ENCODE measurements around the gene SEC11A. TPM values are rescaled to one million over a fixed set of nuclear protein-coding genes. Genes with fewer than 3 reads are reported as not detected.
A peak's percentile ranks its signal among the peaks of the same experiment; 100 is the strongest.

SEC11A gene
- total and polyA plus RNA-seq, 2 donors (not counting 1 experiment from before 2014, with no cell fraction given) = 23.1 to 78.0 TPM

DNA sequence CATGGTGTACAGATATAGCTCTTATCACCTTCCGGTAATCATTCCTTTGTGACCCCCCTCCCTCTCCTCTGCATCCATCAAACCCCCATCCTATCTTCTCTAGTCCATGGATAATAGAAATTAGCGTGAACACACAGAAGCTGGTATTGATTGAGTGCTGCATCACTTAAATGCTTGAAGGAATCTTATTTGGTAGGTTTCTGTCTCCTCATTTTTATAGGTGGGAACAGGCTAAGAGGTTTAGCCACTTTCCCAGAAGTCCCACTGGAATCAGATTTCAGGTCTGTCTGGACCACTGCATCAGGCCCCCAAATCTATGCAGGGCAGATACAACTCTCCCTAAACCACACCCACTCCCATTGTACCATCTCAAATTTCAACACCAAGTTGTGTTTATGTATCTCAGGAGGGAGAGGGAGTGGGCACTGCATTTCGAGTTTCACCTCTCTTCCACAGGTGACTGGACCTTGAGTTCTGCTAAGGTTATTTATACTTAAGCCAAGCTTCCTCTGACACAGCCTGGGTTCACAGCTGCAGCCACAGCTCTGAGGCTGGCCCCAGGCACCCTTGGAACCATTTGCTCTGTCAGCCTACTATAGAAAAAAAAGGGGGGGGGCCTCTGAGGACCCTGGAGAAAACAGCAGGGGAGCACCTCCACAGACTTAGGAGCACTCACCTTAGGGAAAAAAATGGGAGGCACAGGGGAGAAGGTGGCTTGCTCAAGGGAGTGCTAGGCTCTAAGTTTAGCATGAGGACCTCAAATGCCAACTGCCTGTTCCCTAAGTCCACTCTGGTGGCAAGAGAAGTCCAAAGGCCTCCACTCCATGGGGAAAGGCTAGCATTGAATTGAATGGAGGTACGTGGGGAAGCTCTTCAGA is 55.8 kb downstream of the SEC11A start:
- no peak overlapping the region for H3K9ac ChIP-seq (ENCODE audit: low read length)
- H3K27ac ChIP-seq (ENCODE audit: low read length in 2 of 2) = no peak overlapping the region
- no peaks in the 10 kb centered on the region for H3K79me2 ChIP-seq (ENCODE audit: control insufficient read depth, insufficient read depth, low read length)
- no peak overlapping the region for H2AFZ ChIP-seq (ENCODE audit: insufficient read depth, low read depth, low read length, poor library complexity, severe bottlenecking)
- H3K27me3 Mint-ChIP-seq = no peaks in the 10 kb centered on the region
- H3K4me1 ChIP-seq (ENCODE audit: control insufficient read depth in 2 of 2, insufficient read depth in 2 of 2, low read length in 2 of 2) = peaks cover 13 to 17% of the 10 kb centered on the region in 2 donors
- WGBS (ENCODE audit: insufficient coverage) = no CpG with 5 or more reads among the region's 4 CpGs
- no peak overlapping the region for H3K4me3 ChIP-seq (ENCODE audit: control extremely low read depth in 1 of 5, extremely low read depth in 1 of 5, insufficient read depth in 1 of 5, low read depth in 2 of 5, low read length in 4 of 5)
- H3K4me1 Mint-ChIP-seq = peaks cover 22% of the 10 kb centered on the region
- no peak overlapping the region for H3K4me2 ChIP-seq (replicated peaks; ENCODE audit: low read depth, low read length, poor library complexity, severe bottlenecking)
- H3K9me3 ChIP-seq (ENCODE audit: control extremely low read depth in 1 of 3, control insufficient read depth in 2 of 3, insufficient read depth in 1 of 3, low read length in 2 of 3) = no peaks in the 10 kb centered on the region
- POLR2A ChIA-PET = no interaction called here
- H3K4me3 Mint-ChIP-seq = peak overlapping the region; percentile 41
- peaks cover 0 to 4% of the 10 kb centered on the region in 2 experiments for H3K36me3 ChIP-seq (replicated peaks in 1 of 2; ENCODE audit: control extremely low read depth in 1 of 2, control insufficient read depth in 1 of 2, extremely low read depth in 1 of 2, insufficient read depth in 2 of 2, low read length in 1 of 2)
- H3K27ac Mint-ChIP-seq = peak overlapping the region; percentile 15
- H4K20me1 ChIP-seq (ENCODE audit: control insufficient read depth, insufficient read depth, low read length, poor library complexity, severe bottlenecking) = no peaks in the 10 kb centered on the region
- CTCF ChIA-PET = interaction anchor here (0.9 to 3.7 kb wide), 6 partner anchors 26 to 90 kb away, joined by 3 to 17 read pairs (median 4); no protein-coding TSS in a partner anchor
- ATAC-seq (ENCODE audit: low read depth) (no peak), DNase-seq (no peak)
- H3K9me3 Mint-ChIP-seq (ENCODE audit: insufficient read depth) = no peaks in the 10 kb centered on the region
- no peaks in the 10 kb centered on the region for H3K27me3 ChIP-seq (replicated peaks in 1 of 4; ENCODE audit: control extremely low read depth in 1 of 4, control insufficient read depth in 3 of 4, insufficient read depth in 4 of 4, low read length in 3 of 4)
- TF ChIP-seq EZH2 (IDR thresholded peaks at IDR 0.05; ENCODE audit: borderline replicate concordance, insufficient read depth, low read depth, low read length, poor library complexity, severe bottlenecking) = no peak
- intact Hi-C loops (cut with micrococcal nuclease) = no loop called here

- POLR2A ChIA-PET = interaction anchor here (0.7 to 1.6 kb wide), 7 partner anchors 57 to 321 kb away, joined by 3 to 18 read pairs (median 5); partner anchors contain the start of gene SEC11A
- H3K9ac ChIP-seq (ENCODE audit: low read length) = peak overlapping the region; percentile 76
- H3K4me2 ChIP-seq (replicated peaks; ENCODE audit: low read depth, low read length, poor library complexity, severe bottlenecking) = peak overlapping the region; percentile 95
- Mint-ChIP-seq H3K9me3 (ENCODE audit: insufficient read depth) (no peaks in the 10 kb centered on the region), H3K27ac (peak overlapping the region; percentile 87), H3K27me3 (no peaks in the 10 kb centered on the region), H3K4me3 (peak overlapping the region; percentile 83), H3K4me1 (peaks cover 27% of the 10 kb centered on the region)
- no peaks in the 10 kb centered on the region for H3K36me3 ChIP-seq (replicated peaks in 1 of 2; ENCODE audit: control extremely low read depth in 1 of 2, control insufficient read depth in 1 of 2, extremely low read depth in 1 of 2, insufficient read depth in 2 of 2, low read length in 1 of 2)
- H3K79me2 ChIP-seq (ENCODE audit: control insufficient read depth, insufficient read depth, low read length) = peaks cover 2% of the 10 kb centered on the region
- H3K4me3 ChIP-seq (ENCODE audit: control extremely low read depth in 1 of 5, extremely low read depth in 1 of 5, insufficient read depth in 1 of 5, low read depth in 2 of 5, low read length in 4 of 5) = peak overlapping the region; percentile 38 to 86 (median 63)
- no peaks in the 10 kb centered on the region for H4K20me1 ChIP-seq (ENCODE audit: control insufficient read depth, insufficient read depth, low read length, poor library complexity, severe bottlenecking)
- ATAC-seq (ENCODE audit: low read depth) (no peak), DNase-seq (peak; percentile 15)
- CTCF ChIA-PET = interaction anchor here (0.8 to 3.7 kb wide), 14 partner anchors 25 to 352 kb away, joined by 3 to 17 read pairs (median 4); partner anchors contain the start of gene SEC11A
- intact Hi-C loops (cut with micrococcal nuclease) = loop anchor here (1.0 kb wide), 6 partner anchors 28 to 321 kb away; partner anchors contain the start of genes SEC11A and ZNF592
- H2AFZ ChIP-seq (ENCODE audit: insufficient read depth, low read depth, low read length, poor library complexity, severe bottlenecking) = peak overlapping the region; percentile 95
- 57% methylated on average over 3 of the region's 7 CpGs for WGBS (ENCODE audit: insufficient coverage)
- H3K27ac ChIP-seq (ENCODE audit: low read length in 2 of 2) = peak overlapping the region in 1 of 2 donors; percentile 69
- H3K27me3 ChIP-seq (replicated peaks in 1 of 4; ENCODE audit: control extremely low read depth in 1 of 4, control insufficient read depth in 3 of 4, insufficient read depth in 4 of 4, low read length in 3 of 4) = no peaks in the 10 kb centered on the region
- TF ChIP-seq CTCF (IDR thresholded peaks at IDR 0.05) = no peak
- no peaks in the 10 kb centered on the region for H3K9me3 ChIP-seq (ENCODE audit: control extremely low read depth in 1 of 3, control insufficient read depth in 2 of 3, insufficient read depth in 1 of 3, low read length in 2 of 3)
- H3K4me1 ChIP-seq (ENCODE audit: control insufficient read depth in 2 of 2, insufficient read depth in 2 of 2, low read length in 2 of 2) = peaks cover 17 to 24% of the 10 kb centered on the region in 2 donors
Observed at GRCh38 chr15:84658788-84659411, 57.0 kb downstream of the SEC11A start.
